Lung (tissue), 12 donors: ENCODE results near the gene EOLA1. TPM values are rescaled to one million over a fixed set of nuclear protein-coding genes. Genes with fewer than 3 reads are reported as not detected.
"Not testable (repeated sequence)": the region's sequence is repeated elsewhere in the genome, so short reads cannot be mapped to it uniquely, and the experiment has no call there.

Source experiments
- ATAC-seq: fragments of 200-7000 bp; cut with Tn5 transposase; one replicate; pipeline ENCODE4 v1.9.1; 2020; ENCODE audit warnings: moderate number of reproducible peaks; ENCODE audit not compliant: insufficient read depth, low FRiP score
- DNase-seq, 3 donors: peaks; one replicate each; pipeline ENCODE4 v3.0.0-alpha.2; 2013 to 2017
- H3K27ac ChIP-seq, 2 donors: one replicate each; pipeline ENCODE4 v1.5.1; 2013; ENCODE audit warnings: mild to moderate bottlenecking in 2 of 2, moderate library complexity in 2 of 2, control low read depth in 1 of 2, inconsistent platforms in 1 of 2, low read depth in 1 of 2, low read length in 1 of 2
- H3K27me3 ChIP-seq, 3 donors: one replicate each; pipeline ENCODE4 v1.5.1; 2013; ENCODE audit warnings: low read length in 2 of 3; ENCODE audit not compliant: control insufficient read depth in 3 of 3, insufficient read depth in 3 of 3
- H3K36me3 ChIP-seq, 4 donors: one replicate each; pipeline ENCODE4 v1.5.1; 2013; ENCODE audit warnings: low read length in 4 of 4, mild to moderate bottlenecking in 1 of 4, moderate library complexity in 1 of 4; ENCODE audit not compliant: control insufficient read depth in 4 of 4, insufficient read depth in 4 of 4
- H3K4me1 ChIP-seq, 5 donors: one replicate each; pipeline ENCODE4 v1.5.1; 2013; ENCODE audit warnings: low read length in 5 of 5, mild to moderate bottlenecking in 2 of 5, moderate library complexity in 1 of 5; ENCODE audit not compliant: control insufficient read depth in 5 of 5, insufficient read depth in 5 of 5
- H3K4me3 ChIP-seq: one replicate; pipeline ENCODE4 v1.5.1; 2013; ENCODE audit warnings: mild to moderate bottlenecking, control low read depth, moderate library complexity
- H3K9ac ChIP-seq, 2 donors: one replicate each; pipeline ENCODE4 v1.5.1; 2013; ENCODE audit warnings: low read length in 2 of 2, control low read depth in 1 of 2; ENCODE audit not compliant: insufficient read depth in 1 of 2
- H3K9me3 ChIP-seq, 4 donors: one replicate each; pipeline ENCODE4 v1.5.1; 2013; ENCODE audit warnings: low read length in 3 of 4, mild to moderate bottlenecking in 1 of 4, moderate library complexity in 1 of 4; ENCODE audit not compliant: control insufficient read depth in 4 of 4, insufficient read depth in 3 of 4
- CTCF ChIP-seq: IDR thresholded peaks from 2 replicates; pipeline ENCODE4 v1.5.1; 2012; ENCODE audit warnings: mild to moderate bottlenecking; ENCODE audit errors: control extremely low read depth, extremely low read depth
- WGBS, 2 donors: extraction: QIAGEN DNeasy Blood & Tissue Kit; methylation state at CpG; one replicate each; pipeline ENCODE4 v1.1.7; 2013; 5-methylcytosine and 5-hydroxymethylcytosine counted together
- polyA plus RNA-seq, 2 donors: library from polyadenylated mRNA; stranded (reverse); fragments of 200-250 nt; gene quantifications; one replicate each; pipeline ENCODE4 v1.2.1, GENCODE V29; 2013
- total RNA-seq, 2 donors: library from RNA; depleted of rRNA in 1 of 2; stranded (reverse); fragments of >200 nt in 1 of 2; gene quantifications; one replicate each; pipeline ENCODE4 v1.2.1, GENCODE V29; 2014 to 2021
- donor health status: control.
- donor health status: control.
- donor health status: Bipolar disorder and iron deficiency.
- donor health status: healthy.
- donor health status: DM: yes; HTN: yes; CAD: no.

Gene EOLA1
- total and polyA plus RNA-seq, 4 donors = 11.5 to 19.9 (median 18.5) TPM

GRCh38 chrX:149497626-149498025 is 43.2 kb upstream of the EOLA1 start:
- H3K27ac ChIP-seq = no peak overlapping the region
- H3K9me3 ChIP-seq = no peaks in the 10 kb centered on the region
- peaks cover 7 to 36% (median 17%) of the 10 kb centered on the region in 4 donors for H3K36me3 ChIP-seq
- ATAC-seq = no peak
- 74 to 86% methylated on average over 2 of the region's 2 CpGs for WGBS, 2 donors
- no peak for TF ChIP-seq CTCF
- peaks cover 0 to 6% (median 0%) of the 10 kb centered on the region in 3 donors for H3K27me3 ChIP-seq
- H3K4me3 ChIP-seq = no peak overlapping the region
- H3K9ac ChIP-seq = no peak overlapping the region
- H3K4me1 ChIP-seq = peaks cover 0 to 4% (median 0%) of the 10 kb centered on the region in 5 donors
- no peak for DNase-seq

- WGBS, 2 donors = 85 to 98% methylated on average over 4 of the region's 4 CpGs
- H3K9ac ChIP-seq = no peak overlapping the region
- H3K4me1 ChIP-seq = peaks cover 0 to 4% (median 0%) of the 10 kb centered on the region in 5 donors
- H3K9me3 ChIP-seq = no peaks in the 10 kb centered on the region
- DNase-seq (no peak), ATAC-seq (no peak)
- no peak for TF ChIP-seq CTCF
- H3K27me3 ChIP-seq = peaks cover 0 to 6% (median 0%) of the 10 kb centered on the region in 3 donors
- peaks cover 0 to 26% (median 15%) of the 10 kb centered on the region in 4 donors for H3K36me3 ChIP-seq
- no peak overlapping the region for H3K27ac ChIP-seq
- H3K4me3 ChIP-seq = no peak overlapping the region
These were observed 42.0 kb upstream of the EOLA1 start for GRCh38 chrX:149498767-149499166.

- H3K27ac ChIP-seq = no peak overlapping the region
- H3K27me3 ChIP-seq = peaks cover 0 to 6% (median 0%) of the 10 kb centered on the region in 3 donors
- 66 to 90% methylated on average over 5 of the region's 5 CpGs for WGBS, 2 donors
- no peak for DNase-seq
- no peak for ATAC-seq
- no peak for TF ChIP-seq CTCF
- no peak overlapping the region for H3K9ac ChIP-seq
- H3K36me3 ChIP-seq = peaks cover 0 to 22% (median 14%) of the 10 kb centered on the region in 4 donors
- H3K9me3 ChIP-seq = no peaks in the 10 kb centered on the region
- peaks cover 0 to 9% (median 5%) of the 10 kb centered on the region in 5 donors for H3K4me1 ChIP-seq
- no peak overlapping the region for H3K4me3 ChIP-seq
These were observed 41.0 kb upstream of the EOLA1 start for GRCh38 chrX:149499766-149500165.

GRCh38 chrX:149502923-149503322 is 37.9 kb upstream of the EOLA1 start:
- H3K9ac ChIP-seq, H3K9me3 ChIP-seq, DNase-seq, H3K4me3 ChIP-seq, H3K27ac ChIP-seq, ATAC-seq, H3K4me1 ChIP-seq: not testable (repeated sequence)
- 56 to 61% methylated on average over 4 to 5 of the region's 5 CpGs for WGBS, 2 donors
- Histone ChIP-seq H3K36me3 (peaks cover 0 to 17% (median 6%) of the 10 kb centered on the region in 4 donors), H3K27me3 (peaks cover 0 to 11% (median 4%) of the 10 kb centered on the region in 3 donors)

- not testable (repeated sequence) for H3K4me3 ChIP-seq, H3K9me3 ChIP-seq, H3K4me1 ChIP-seq, DNase-seq, H3K9ac ChIP-seq
- WGBS, 2 donors = 37 to 53% methylated on average over 2 to 6 of the region's 10 CpGs
- Histone ChIP-seq H3K36me3 (peaks cover 0 to 13% (median 4%) of the 10 kb centered on the region in 4 donors), H3K27ac (peak overlapping the region in 1 of 2 donors; percentile 33), H3K27me3 (peaks cover 0 to 11% (median 4%) of the 10 kb centered on the region in 3 donors)
- peak; percentile 49 for ATAC-seq
These were observed 37.4 kb upstream of the EOLA1 start for GRCh38 chrX:149503446-149503845.
